HG03060 (cell line): ENCODE data around the gene GSTP1.
"Not testable (repeated sequence)": the region's sequence is repeated elsewhere in the genome, so short reads cannot be mapped to it uniquely, and the experiment has no call there.

Experiments
- ATAC-seq: cut with Tn5 transposase; IDR thresholded peaks from one replicate; pipeline ENCODE4 v1.9.1; 2021; ENCODE audit warnings: low read depth, moderate number of reproducible peaks; ENCODE audit not compliant: unreplicated experiment

The GSTP1 gene

DNA sequence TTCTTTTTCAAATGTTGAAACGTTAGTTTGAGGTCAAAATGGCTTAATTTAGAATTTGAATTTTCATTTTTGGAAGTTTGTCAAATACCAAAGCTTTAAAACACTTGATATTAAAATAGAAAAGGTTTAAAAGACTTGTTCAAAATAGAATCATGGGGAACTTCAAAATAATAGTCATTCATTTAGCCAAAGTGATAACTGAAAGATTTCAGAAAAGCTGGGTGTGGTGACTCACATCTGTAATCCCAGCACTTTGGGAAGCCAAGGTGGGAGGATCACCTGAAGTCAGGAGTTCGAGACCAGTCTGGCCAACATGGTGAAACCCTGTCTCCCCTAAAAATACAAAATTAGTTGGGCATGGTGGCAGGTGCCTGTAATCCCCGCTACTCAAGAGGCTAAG lies 10.9 kb downstream of the GSTP1 start:
- no peak for ATAC-seq

DNA sequence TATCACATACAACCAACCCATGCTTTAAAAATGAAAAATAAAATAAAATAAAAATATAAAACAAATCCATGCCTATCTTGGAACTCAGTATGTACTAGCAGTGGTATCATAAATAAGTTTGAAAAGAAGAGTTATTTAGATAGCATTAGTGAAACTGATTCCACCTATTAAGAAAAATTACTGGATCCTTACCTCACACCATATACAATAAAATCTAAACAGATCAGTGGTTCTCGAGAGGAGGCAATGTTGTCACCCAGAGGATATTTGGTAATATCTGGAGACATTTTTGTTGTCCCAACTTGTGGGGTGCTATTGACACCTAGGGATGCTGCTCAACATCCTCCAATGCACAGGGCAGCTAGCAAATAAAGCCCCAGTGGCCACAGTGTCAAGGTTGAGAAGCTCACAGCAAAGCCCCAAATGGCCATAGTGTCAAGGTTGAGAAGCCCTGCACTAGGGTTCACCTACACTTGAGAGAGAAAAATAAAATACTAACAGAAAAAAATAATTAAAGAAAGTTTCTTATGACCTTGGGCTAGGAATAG lies 13.2 kb downstream of the GSTP1 start:
- ATAC-seq, result no peak

DNA sequence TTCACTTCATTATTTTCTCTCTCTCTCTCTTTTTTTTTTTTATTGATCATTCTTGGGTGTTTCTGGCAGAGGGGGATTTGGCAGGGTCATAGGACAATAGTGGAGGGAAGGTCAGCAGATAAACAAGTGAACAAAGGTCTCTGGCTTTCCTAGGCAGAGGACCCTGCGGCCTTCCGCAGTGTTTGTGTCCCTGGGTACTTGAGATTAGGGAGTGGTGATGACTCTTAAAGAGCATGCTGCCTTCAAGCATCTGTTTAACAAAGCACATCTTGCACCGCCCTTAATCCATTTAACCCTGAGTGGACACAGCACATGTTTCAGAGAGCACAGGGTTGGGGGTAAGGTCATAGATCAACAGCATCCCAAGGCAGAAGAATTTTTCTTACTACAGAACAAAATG lies 13.8 kb downstream of the GSTP1 start:
- ATAC-seq, result not testable (repeated sequence)

DNA sequence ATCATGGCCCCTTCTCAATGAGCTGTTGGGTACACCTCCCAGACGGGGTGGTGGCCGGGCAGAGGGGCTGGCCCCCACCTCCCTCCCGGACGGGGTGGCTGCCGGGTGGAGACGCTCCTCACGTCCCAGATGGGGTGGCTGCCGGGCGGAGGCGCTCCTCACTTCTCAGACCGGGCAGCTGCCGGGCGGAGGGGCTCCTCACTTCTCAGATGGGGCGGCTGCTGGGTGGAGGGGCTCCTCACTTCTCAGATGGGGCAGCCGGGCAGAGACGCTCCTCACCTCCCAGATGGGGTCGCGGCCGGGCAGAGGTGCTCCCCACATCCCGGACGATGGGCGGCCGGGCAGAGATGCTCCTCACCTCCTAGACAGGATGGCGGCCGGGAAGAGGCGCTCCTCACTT lies 14.4 kb downstream of the GSTP1 start:
- ATAC-seq, result not testable (repeated sequence)

DNA sequence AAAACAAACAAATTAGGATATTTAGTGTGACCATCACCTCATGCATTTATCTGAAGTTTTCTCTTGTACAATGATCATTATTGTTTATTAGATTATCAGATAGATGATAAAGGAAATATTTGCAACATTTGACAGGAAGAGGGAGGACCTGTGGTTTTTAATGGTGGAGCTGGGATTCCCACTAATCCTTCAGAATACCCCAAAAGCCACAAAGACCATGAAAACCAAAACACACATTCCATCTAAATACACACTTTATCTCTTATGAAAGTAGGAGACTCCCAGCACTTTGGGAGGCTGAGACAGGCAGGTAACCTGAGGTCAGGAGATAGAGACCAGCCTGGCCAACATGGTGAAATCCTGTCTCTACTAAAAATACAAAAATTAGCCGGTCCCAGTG lies 15.5 kb downstream of the GSTP1 start:
- no peak for ATAC-seq

DNA sequence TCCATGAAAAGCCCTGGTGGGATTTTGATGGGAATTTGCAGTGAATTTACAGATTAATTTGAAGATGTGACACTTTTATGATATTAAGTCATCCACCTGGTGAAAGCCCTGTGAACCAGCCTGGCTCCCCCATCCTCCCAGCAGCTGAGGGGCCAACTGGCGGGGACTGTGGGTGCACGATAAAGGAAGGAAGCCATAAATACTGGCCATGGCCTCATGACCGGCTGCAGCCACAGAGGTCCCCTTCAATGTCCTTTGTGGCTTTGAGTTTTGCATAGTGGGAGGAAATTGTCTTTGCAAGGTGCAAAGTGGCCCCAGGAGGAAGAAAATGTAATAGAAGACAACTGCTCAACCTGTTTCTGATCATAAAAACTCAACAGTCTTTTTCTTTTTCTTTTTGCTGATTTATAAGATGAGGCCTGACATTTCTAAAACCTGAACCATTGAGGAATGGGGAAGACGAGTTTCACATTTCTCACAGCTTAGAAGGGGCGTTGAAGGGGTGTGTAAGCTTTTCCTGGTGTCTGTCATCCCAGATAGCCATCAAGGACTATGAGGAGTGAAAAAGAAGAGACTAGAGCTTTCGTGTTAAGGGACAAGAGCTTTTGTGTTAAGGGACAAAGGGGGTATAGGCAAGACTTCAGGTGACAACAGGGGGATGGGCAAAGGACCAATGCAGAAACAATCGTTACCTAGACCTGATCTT lies 16.9 kb downstream of the GSTP1 start:
- ATAC-seq, result peak; percentile 73

DNA sequence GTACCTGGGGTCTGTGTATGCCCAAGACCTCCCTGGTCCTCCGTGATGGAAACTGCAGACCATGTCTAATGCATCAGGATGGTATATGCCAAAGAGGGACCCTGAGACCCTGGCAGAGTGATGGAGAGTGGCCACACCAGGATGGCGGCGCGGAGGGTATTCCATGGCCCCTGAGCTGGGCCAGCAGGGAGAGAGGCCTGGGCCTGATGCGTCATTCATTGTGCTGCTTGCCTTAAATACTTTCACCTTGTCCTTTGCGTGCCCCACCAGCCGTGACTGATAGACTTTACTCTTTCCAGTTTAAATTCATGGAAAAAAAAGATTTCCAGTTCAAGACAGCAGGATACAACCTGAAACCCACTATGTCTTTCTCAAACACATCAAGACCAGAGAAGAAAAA lies 17.5 kb downstream of the GSTP1 start:
- no peak for ATAC-seq

DNA sequence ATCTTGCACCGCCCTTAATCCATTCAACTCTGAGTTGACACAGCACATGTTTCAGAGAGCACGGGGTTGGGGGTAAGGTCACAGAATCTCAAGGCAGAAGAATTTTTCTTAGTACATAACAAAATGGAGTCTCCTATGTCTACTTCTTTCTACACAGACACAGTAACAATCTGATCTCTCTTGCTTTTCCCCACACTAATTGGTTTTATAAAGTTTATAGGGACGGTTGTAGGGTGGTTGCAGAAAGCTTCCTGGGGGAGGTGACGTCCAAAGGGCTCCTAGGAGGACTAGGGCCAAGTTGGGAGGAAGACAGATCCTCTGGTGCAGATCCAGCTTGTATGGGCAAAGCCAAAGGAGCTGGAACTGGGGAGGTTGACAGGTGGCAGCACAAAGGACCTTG lies 20.5 kb downstream of the GSTP1 start:
- not testable (repeated sequence) for ATAC-seq

DNA sequence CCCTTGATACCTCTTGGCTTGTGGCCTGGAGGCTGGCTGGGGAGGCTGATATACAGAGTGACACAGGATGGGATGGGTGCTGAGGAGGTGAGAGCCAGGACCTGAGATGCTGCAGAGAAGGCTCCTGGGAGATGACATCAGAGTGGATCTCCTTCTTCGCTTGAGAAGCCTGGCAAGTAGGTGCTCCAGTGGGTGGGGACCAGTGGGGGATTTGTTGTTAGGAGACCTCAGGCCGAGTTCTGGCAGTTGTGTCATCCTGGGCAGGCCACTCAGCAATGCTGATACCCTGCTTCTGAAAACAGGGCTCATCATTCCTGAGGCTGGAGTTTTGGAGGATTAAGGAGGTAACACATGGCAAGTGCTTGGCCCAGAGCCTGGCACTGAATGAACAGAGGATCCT lies 21.2 kb downstream of the GSTP1 start:
- no peak for ATAC-seq

DNA sequence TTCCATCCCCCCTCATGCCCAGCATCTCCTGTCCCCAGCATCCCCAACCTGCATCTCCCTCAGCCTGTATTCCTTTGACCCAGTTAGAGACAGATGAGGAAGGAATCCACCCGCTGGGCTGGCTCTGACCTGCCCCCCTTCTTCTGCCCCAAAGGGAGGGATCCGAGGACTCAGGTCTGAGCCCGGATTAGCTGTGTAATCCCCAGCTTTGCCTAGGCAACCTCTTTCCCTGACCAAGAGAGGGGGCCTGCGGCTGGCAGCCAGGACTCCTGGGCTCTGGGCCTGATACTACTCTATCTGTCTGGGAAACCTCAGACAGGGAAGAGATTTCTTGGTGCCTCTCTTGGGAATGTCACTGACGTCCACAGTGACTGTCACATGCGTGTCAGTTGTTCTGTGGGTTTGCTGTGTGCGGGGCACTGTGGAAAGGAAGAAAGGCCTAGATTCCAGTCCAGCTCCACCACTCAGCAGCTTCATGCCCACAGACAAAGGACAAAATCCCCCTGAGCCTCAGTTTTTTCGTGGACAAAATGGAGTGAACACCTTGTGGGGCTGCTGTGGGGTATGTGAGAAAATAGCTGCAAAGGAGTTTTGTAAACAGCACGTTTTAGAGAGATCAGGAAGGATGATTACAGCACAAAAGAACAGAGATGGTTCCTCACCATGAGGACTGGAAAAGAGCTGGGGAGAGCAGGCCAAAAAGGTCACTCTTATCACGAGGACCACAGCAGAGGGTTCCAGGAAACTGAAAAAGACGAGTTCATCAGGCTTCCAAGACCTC lies 21.8 kb downstream of the GSTP1 start:
- ATAC-seq, result no peak

DNA sequence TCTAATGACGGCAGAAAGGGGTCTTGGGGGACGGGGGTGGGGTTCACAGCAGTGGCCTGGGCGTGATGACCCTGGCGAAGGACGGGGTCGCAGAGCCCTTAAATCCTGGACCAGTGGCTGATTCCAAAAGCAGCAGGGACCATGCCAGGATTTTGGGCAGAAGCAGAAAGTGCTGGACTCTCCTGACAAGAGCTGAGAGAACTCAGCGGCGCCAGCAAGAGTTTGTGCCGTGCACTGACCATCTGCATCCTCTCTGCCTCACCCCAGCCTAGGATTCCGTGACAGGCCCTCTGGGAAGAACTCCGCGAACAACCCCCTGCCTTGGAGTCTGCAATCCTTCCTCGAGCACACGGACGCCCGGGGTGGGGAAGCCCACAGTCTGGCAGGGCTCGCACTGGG lies 22.5 kb downstream of the GSTP1 start:
- no peak for ATAC-seq

DNA sequence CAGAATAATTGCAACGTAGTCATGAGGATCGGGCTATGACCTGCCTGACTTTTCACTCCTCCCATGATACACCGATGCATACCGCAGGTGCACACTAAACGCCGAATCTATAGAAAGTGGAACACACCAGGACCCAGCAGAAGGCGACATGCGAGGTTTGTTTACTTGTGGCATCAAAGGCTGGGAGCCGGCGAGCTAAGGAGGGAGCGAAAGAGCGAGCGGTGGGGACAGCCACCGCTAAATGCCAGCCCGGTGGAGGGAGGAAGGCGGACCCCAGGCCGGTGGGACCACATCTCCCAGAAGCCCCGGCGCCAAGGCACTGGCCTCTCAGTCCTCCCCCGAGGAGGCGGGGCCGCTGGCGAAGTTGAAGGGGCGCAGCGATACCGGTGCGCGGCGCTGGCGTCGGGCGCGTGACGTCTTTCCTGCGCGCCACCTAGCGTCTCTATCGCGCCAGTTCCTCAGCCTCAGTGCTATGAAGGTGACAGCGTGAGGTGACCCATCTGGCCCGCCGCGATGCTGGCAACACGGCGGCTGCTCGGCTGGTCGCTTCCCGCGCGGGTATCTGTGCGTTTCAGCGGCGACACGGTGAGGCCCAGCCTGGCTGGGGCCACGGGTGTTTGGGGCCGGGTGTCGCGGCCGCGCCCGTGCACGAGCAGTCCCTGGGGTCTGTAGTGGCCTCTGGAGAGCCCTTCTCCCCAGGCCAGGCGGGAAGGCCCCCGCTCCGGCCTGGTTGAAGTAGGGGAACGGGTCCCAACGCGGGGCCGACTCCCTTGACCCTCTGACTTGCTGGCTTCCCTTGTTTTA lies 23.1 kb downstream of the GSTP1 start, which contains the start of gene NDUFV1:
Gene NDUFV1 (plus strand): TSS at position 445 of the 804 bp plus-strand sequence. CDS start 69 bp downstream, at position 514.
- peak; percentile 85 for ATAC-seq

DNA sequence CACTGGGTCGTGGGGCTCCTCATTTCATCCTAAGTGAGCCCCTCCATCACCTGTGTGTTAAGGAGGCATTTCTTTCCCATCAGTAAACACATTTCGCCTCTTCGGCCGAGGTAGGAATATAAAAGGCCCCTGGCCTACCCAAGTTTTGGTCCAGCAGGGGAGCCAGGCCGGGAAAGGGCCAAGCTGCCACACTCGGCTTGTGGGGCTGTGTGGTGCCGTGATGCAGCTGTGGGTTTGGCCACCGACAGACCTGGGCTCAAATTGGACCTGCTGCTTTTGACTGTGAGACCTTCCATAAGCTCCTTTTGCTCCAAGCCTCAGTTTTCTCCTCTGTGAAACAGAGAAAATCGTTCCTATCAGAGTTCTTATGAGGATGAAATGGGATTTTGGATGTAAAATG lies 23.9 kb downstream of the GSTP1 start:
- no peak for ATAC-seq

DNA sequence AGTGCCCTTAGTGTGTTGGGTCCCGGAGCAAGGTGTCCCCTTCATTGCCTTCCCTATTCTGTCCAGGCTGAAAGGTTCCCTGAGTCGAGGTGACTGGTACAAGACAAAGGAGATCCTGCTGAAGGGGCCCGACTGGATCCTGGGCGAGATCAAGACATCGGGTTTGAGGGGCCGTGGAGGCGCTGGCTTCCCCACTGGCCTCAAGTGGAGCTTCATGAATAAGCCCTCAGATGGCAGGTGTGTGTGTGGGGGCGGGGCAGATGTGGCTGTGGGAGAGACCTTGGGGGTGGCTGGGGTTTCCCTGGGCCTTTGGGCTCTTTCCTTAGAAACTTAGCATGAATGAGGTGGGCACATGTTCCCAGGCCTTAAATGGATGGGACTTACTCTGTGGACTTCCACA lies 24.9 kb downstream of the GSTP1 start:
- no peak for ATAC-seq

DNA sequence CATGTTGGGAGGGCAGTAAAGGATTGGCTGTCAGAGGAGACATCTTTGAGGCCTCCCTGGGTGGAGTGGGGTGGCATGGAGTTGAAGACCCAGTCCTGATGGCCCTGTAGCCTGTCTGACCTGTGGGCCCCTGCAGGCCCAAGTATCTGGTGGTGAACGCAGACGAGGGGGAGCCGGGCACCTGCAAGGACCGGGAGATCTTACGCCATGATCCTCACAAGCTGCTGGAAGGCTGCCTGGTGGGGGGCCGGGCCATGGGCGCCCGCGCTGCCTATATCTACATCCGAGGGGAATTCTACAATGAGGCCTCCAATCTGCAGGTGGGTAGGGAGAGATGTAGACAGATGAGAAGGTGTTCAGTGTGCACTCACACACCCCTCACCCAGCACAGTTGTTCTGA lies 25.7 kb downstream of the GSTP1 start:
- ATAC-seq, result no peak

DNA sequence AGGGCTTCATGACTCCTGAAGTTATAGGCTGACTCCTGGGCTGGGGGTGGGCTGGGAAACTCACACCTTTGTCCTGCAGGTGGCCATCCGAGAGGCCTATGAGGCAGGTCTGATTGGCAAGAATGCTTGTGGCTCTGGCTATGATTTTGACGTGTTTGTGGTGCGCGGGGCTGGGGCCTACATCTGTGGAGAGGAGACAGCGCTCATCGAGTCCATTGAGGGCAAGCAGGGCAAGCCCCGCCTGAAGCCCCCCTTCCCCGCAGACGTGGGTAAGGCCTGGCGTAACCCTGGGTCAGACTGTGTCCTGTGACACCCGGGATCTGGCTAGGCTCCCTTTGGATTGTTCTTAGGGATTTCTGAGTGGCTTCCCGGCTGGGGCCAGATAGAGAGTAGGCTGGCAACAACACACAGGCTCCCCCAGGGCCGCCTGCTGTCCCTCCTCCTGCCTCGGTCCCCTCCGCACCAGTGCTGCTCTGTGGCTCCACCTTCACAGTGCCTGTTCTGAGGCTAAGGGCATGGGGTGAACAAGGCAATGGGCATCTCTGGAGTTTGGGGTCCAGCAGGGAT lies 26.8 kb downstream of the GSTP1 start:
- no peak for ATAC-seq

DNA sequence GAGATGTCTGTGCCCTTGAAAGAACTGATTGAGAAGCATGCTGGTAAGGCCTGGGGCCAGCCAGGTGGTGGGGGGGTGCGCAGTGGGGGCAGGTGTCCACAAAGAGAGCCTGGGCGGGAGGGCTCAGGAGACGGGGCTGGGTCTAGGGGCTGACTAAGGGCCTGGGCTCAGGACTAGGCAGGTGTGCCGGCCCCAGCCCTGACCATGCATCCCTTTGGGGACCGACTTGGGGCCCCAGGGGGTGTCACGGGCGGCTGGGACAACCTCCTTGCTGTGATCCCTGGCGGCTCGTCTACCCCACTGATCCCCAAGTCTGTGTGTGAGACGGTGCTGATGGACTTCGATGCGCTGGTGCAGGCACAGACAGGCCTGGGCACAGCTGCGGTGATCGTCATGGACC lies 27.6 kb downstream of the GSTP1 start:
- ATAC-seq, result no peak

DNA sequence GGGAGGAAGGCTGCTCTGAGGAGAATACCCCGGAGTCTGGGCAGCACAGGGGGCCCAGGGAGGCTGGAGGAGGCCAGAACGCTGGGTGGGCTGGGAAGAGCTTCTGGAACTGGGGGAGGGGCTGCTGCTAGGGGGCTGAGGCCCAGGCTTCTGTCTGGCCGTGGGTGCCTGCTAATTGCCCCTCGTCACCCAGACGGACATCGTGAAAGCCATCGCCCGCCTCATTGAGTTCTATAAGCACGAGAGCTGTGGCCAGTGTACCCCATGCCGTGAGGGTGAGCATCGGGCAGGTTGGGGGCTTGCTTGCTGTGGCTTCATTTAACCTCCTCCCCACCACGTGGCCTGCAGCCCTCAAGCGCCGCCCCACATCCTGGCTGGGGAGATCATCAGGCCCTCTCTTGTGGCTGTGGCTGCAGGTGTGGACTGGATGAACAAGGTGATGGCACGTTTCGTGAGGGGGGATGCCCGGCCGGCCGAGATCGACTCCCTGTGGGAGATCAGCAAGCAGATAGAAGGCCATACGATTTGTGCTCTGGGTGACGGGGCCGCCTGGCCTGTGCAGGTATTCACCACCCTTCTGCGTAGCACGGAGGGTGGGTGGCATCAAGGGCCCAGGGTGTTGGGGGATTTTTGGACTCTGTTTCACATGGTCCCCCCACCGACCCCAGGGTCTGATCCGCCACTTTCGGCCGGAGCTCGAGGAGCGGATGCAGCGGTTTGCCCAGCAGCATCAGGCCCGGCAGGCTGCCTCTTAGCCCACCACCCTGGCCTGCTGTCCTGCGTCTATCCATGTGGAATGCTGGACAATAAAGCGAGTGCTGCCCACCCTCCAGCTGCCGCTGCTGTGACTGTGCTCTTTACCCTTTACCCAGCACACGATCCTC lies 28.3 kb downstream of the GSTP1 start:
- ATAC-seq, result no peak

DNA sequence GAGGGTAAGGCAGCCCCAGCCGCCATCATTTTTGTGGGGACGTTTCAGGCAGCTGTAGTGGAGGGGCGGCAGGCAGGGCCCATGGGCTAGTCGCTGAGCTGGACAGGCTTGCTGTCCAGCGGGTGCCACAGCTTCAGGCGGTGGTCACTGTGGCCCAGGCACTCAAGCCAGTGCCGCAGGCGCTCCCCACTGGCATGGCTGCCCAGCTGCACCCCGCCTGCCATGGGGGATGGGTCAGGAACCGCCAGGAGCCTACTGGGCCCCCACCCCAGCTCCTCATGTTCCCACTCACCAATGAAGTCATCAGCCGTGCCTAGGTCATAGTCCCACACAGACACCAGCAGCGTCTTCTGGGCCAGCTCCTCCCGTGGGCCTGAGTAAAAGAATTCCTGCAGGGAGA lies 29.1 kb downstream of the GSTP1 start:
- ATAC-seq, result no peak
